NOMO-1 (cell line): ENCODE data around the gene CD151.
A peak's percentile ranks its signal among the peaks of the same experiment; 100 is the strongest.

Experiments used
- DNase-seq, 2 experiments: peaks; one replicate each; lab custom pipeline; 2025; ENCODE audit not compliant: unreplicated experiment in 2 of 2; lab: John Stamatoyannopoulos, UW

CD151 gene

GRCh38 chr11:832529-833113 is at the start of gene CD151:
CD151 (plus strand) TSS chr11:832952; CDS start chr11:836070, 3,118 bp downstream.
- peak; percentile 15 to 47 for DNase-seq

- no peak for DNase-seq
Measured at GRCh38 chr11:783581-784015, 49.2 kb upstream of the CD151 start.

GRCh38 chr11:786235-787083 is 46.3 kb upstream of the CD151 start:
- DNase-seq, result no peak

GRCh38 chr11:787084-787675 is 45.6 kb upstream of the CD151 start:
- DNase-seq, result no peak

- DNase-seq, result no peak
Measured at GRCh38 chr11:788009-788640, 44.6 kb upstream of the CD151 start.

GRCh38 chr11:788953-789940 is 43.5 kb upstream of the CD151 start:
- DNase-seq, result no peak

GRCh38 chr11:789943-790342 is 42.8 kb upstream of the CD151 start, which contains the start of gene CEND1:
CEND1 (minus strand) TSS chr11:790090; CDS start chr11:788576, 1,514 bp downstream.
- no peak for DNase-seq

- no peak for DNase-seq
Measured at GRCh38 chr11:790721-791564, 41.8 kb upstream of the CD151 start.

GRCh38 chr11:791658-792534 is 40.9 kb upstream of the CD151 start:
- no peak for DNase-seq

- no peak for DNase-seq
Measured at GRCh38 chr11:792535-792821, 40.3 kb upstream of the CD151 start.

- no peak for DNase-seq
Measured at GRCh38 chr11:792873-793272, 39.9 kb upstream of the CD151 start.

GRCh38 chr11:793556-793955 is 39.2 kb upstream of the CD151 start:
- no peak for DNase-seq

- DNase-seq, result no peak
Measured at GRCh38 chr11:794013-794765, 38.6 kb upstream of the CD151 start.

GRCh38 chr11:794766-795633 is 37.8 kb upstream of the CD151 start:
- no peak for DNase-seq

- DNase-seq, result peak; percentile 83 to 88
Measured at GRCh38 chr11:795634-796564, 36.9 kb upstream of the CD151 start.
